Keratinocyte (primary cell): ENCODE data around the gene CTTNBP2. TPM values are rescaled to one million over a fixed set of nuclear protein-coding genes. Genes with fewer than 3 reads are reported as not detected.

Experiments
- DNase-seq: peaks from one replicate; pipeline ENCODE4 v3.0.0-alpha.2; 2011; ENCODE audit warnings: low read depth, missing footprints, low spot score
- FAIRE-seq: peaks from 2 replicates; lab custom pipeline; 2011; peaks lifted over from hg19 to GRCh38; lab: Jason Lieb, UNC
- H2AFZ ChIP-seq: 2 replicates; pipeline ENCODE4 v1.6.0; 2012; ENCODE audit warnings: low read length, control low read depth, inconsistent platforms; ENCODE audit not compliant: control insufficient read depth
- H3K27ac ChIP-seq: 2 replicates; pipeline ENCODE4 v1.5.1; 2011; ENCODE audit warnings: low read length; ENCODE audit not compliant: control insufficient read depth, insufficient read depth
- H3K27me3 ChIP-seq: 3 replicates; pipeline ENCODE4 v1.6.0; 2011; ENCODE audit warnings: low read length; ENCODE audit not compliant: control insufficient read depth, insufficient read depth; ENCODE audit errors: extremely low read depth
- H3K36me3 ChIP-seq, 2 experiments: 2 replicates in 1 of 2; 3 replicates in 1 of 2; pipeline ENCODE4 v1.5.1; 2011; ENCODE audit warnings: low read length in 2 of 2, mild to moderate bottlenecking in 1 of 2; ENCODE audit not compliant: control insufficient read depth in 2 of 2, insufficient read depth in 2 of 2; ENCODE audit errors: extremely low read depth in 1 of 2
- H3K4me1 ChIP-seq: 3 replicates; pipeline ENCODE4 v1.5.1; 2011; ENCODE audit warnings: low read length; ENCODE audit not compliant: control insufficient read depth, insufficient read depth; ENCODE audit errors: extremely low read depth
- H3K4me2 ChIP-seq: 3 replicates; pipeline ENCODE4 v1.6.0; 2011; ENCODE audit warnings: low read depth, low read length; ENCODE audit not compliant: control insufficient read depth, insufficient read depth; ENCODE audit errors: extremely low read depth
- H3K4me3 ChIP-seq, 3 experiments: fragments of 200-600 bp in 1 of 3; sonication (generic) in 1 of 3; 2 replicates in 2 of 3; 3 replicates in 1 of 3; pipeline ENCODE4 v1.5.1; 2011 to 2016; ENCODE audit warnings: low read length in 3 of 3, mild to moderate bottlenecking in 3 of 3, control low read depth in 2 of 3, inconsistent platforms in 1 of 3, low read depth in 1 of 3, mixed read lengths in 1 of 3, mixed run types in 1 of 3, moderate library complexity in 1 of 3; ENCODE audit not compliant: control insufficient read depth in 2 of 3, insufficient read depth in 2 of 3; ENCODE audit errors: extremely low read depth in 1 of 3
- H3K79me2 ChIP-seq: 2 replicates; pipeline ENCODE4 v1.6.0; 2012; ENCODE audit warnings: low read length; ENCODE audit not compliant: control insufficient read depth, insufficient read depth
- H3K9ac ChIP-seq: 3 replicates; pipeline ENCODE4 v1.6.0; 2011; ENCODE audit warnings: low read length; ENCODE audit not compliant: control insufficient read depth, insufficient read depth; ENCODE audit errors: extremely low read depth
- H3K9me1 ChIP-seq: 3 replicates; pipeline ENCODE4 v1.6.0; 2011; ENCODE audit warnings: low read length; ENCODE audit not compliant: control insufficient read depth, insufficient read depth; ENCODE audit errors: extremely low read depth
- H3K9me3 ChIP-seq: 2 replicates; pipeline ENCODE4 v1.5.1; 2012; ENCODE audit warnings: low read depth, low read length; ENCODE audit not compliant: control insufficient read depth
- H4K20me1 ChIP-seq: 3 replicates; pipeline ENCODE4 v1.6.0; 2011; ENCODE audit warnings: low read length; ENCODE audit not compliant: control insufficient read depth, insufficient read depth; ENCODE audit errors: extremely low read depth
- EZH2 ChIP-seq: IDR thresholded peaks from one replicate; pipeline ENCODE4 v1.6.1; 2012; ENCODE audit warnings: inconsistent platforms, mild to moderate bottlenecking, low read length, moderate library complexity
- dilution Hi-C: fragments of 300-500 bp; cut with MboI; formaldehyde crosslinking; loops from one replicate; pipeline ENCODE4 v1.7.0; 2020; ENCODE audit warnings: low sequenced_read_pairs; ENCODE audit not compliant: extremely low pct_ligation_motif_present
- polyA plus RNA-seq, 5 experiments: library from polyadenylated mRNA; depleted of rRNA in 3 of 5; stranded (reverse) in 3 of 5; stranded (forward) in 1 of 5; unstranded in 1 of 5; fragments of >200 nt; gene quantifications; 1 replicate in 1 of 5; 2 replicates in 3 of 5; 3 replicates in 1 of 5; pipeline versions ENCODE4 v1.2.1 to v1.2.3, GENCODE V29; 2011 to 2012; ENCODE audit warnings: missing spikeins in 2 of 5, low read depth in 1 of 5, low replicate concordance in 1 of 5
- TF ChIP-seq, protein P1 (sequence below), 3 experiments: IDR thresholded peaks in 1 of 3; conservative IDR thresholded peaks in 1 of 3; optimal IDR thresholded peaks in 1 of 3; 2 replicates in 2 of 3; 3 replicates in 1 of 3; pipeline versions ENCODE3 to v1.5.1; 2011; ENCODE audit warnings: low read length in 3 of 3, mild to moderate bottlenecking in 3 of 3, moderate library complexity in 2 of 3, control low read depth in 1 of 3, inconsistent platforms in 1 of 3; ENCODE audit not compliant: insufficient read depth in 2 of 3; ENCODE audit errors: extremely low read depth in 1 of 3

The CTTNBP2 gene
- polyA plus RNA-seq, 1 donor (not counting 4 experiments of a cell fraction or from before 2014, with no cell fraction given) = 0.55 TPM

DNA sequence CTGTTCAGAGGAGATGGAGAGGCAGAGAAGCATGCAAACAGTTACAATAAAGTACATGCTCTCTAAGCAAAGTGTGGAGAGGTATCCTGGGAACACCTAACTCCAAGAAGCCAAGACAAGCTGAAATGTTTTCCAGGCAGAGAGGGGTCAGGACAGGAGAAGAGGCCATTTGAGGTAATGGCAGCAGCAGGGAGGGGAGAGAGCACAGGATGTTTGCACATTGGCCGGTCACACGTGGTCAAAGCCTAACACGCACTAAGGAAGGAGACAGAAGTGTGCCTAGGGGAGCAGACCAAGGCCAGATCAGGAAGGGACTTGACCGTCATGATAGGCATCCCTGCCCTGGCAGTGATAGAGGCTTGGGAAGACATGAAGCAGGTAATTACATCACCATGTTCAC, 101.5 kb downstream of the CTTNBP2 start:
- no peak overlapping the region for H3K9ac ChIP-seq
- no peak for TF ChIP-seq EZH2
- TF ChIP-seq, protein P1, sequence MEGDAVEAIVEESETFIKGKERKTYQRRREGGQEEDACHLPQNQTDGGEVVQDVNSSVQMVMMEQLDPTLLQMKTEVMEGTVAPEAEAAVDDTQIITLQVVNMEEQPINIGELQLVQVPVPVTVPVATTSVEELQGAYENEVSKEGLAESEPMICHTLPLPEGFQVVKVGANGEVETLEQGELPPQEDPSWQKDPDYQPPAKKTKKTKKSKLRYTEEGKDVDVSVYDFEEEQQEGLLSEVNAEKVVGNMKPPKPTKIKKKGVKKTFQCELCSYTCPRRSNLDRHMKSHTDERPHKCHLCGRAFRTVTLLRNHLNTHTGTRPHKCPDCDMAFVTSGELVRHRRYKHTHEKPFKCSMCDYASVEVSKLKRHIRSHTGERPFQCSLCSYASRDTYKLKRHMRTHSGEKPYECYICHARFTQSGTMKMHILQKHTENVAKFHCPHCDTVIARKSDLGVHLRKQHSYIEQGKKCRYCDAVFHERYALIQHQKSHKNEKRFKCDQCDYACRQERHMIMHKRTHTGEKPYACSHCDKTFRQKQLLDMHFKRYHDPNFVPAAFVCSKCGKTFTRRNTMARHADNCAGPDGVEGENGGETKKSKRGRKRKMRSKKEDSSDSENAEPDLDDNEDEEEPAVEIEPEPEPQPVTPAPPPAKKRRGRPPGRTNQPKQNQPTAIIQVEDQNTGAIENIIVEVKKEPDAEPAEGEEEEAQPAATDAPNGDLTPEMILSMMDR (optimal IDR thresholded peaks at IDR 0.05 in 1 of 3, IDR thresholded peaks at IDR 0.05 in 1 of 3, conservative IDR thresholded peaks at IDR 0.05 in 1 of 3; ENCODE audit: extremely low read depth in 1 of 3, insufficient read depth in 2 of 3, low read length in 3 of 3) = no peak
- no peaks in the 10 kb centered on the region for H3K79me2 ChIP-seq
- FAIRE-seq (no peak), DNase-seq (no peak)
- no peaks in the 10 kb centered on the region for H3K9me1 ChIP-seq
- no peak overlapping the region for H3K27ac ChIP-seq
- no peaks in the 10 kb centered on the region for H4K20me1 ChIP-seq
- H3K4me1 ChIP-seq = no peaks in the 10 kb centered on the region
- dilution Hi-C loops = loop anchor here (25.0 kb wide), 1 partner anchor 391 kb away; no protein-coding TSS in a partner anchor
- H2AFZ ChIP-seq = no peak overlapping the region
- no peaks in the 10 kb centered on the region for H3K27me3 ChIP-seq
- no peak overlapping the region for H3K4me2 ChIP-seq
- H3K4me3 ChIP-seq = no peak overlapping the region
- no peaks in the 10 kb centered on the region for H3K9me3 ChIP-seq
- no peaks in the 10 kb centered on the region for H3K36me3 ChIP-seq

DNA sequence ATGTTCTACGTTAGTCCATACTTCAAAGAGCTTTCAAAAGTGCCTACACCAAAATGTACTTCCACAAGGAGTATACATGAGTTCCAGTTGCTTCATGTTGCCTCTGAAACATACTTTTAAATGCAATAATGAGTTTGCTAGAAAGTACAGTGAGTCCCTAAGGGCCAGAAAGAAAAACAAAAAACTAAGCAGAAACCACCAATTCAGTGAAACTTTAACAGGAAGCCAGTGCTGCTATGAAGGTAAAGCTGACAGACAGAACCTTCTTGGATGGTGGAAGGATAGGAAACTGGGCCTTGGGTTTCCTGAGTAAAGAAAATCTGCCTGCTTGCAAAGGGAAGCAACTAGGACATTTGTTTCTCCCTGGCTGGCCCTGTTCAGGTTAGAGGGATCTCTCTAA, 104.2 kb downstream of the CTTNBP2 start:
- Histone ChIP-seq H3K9me3 (no peaks in the 10 kb centered on the region), H3K4me2 (no peak overlapping the region), H3K9ac (no peak overlapping the region), H2AFZ (no peak overlapping the region), H3K4me3 (no peak overlapping the region), H3K4me1 (no peaks in the 10 kb centered on the region), H3K9me1 (no peaks in the 10 kb centered on the region), H3K79me2 (no peaks in the 10 kb centered on the region), H3K36me3 (no peaks in the 10 kb centered on the region), H4K20me1 (no peaks in the 10 kb centered on the region), H3K27me3 (no peaks in the 10 kb centered on the region), H3K27ac (no peak overlapping the region)
- FAIRE-seq (no peak), DNase-seq (no peak)
- TF ChIP-seq, protein P1 (optimal IDR thresholded peaks at IDR 0.05 in 1 of 3, IDR thresholded peaks at IDR 0.05 in 1 of 3, conservative IDR thresholded peaks at IDR 0.05 in 1 of 3; ENCODE audit: extremely low read depth in 1 of 3, insufficient read depth in 2 of 3, low read length in 3 of 3) = no peak
- no peak for TF ChIP-seq EZH2
- dilution Hi-C loops = loop anchor here (25.0 kb wide), 1 partner anchor 393 kb away; no protein-coding TSS in a partner anchor
